GM12872 (cell line): ENCODE measurements around the gene PDP2.

Experiments used
- CTCF ChIP-seq: IDR thresholded peaks from 3 replicates; pipeline ENCODE4 v1.5.1; 2011; ENCODE audit warnings: low read depth, mild to moderate bottlenecking, low read length, moderate library complexity; ENCODE audit not compliant: insufficient read depth

The PDP2 gene

DNA sequence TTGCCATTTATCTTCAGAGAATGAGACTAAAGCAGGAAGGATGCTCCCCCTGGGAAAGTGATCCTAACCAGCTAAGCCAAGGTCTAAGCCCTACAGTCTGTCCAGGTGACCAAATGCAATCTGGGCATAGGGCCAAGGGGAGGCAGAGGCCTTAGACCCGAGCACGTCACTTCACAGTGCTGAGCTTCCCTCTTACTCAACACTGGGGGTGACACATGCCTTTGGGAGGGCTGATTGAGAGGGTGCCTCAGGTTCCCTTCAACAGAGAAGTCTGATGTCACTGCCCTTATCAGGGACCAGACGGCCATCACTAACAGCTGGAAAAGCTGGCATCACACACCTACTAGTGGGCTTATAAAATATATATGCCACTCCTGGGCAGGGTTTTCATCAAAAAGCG, 49.9 kb downstream of the PDP2 start:
- TF ChIP-seq CTCF: no peak

- TF ChIP-seq CTCF: no peak
These were observed 51.4 kb downstream of the PDP2 start for GRCh38 chr16:66931665-66932064.

GRCh38 chr16:66932076-66932475, 51.8 kb downstream of the PDP2 start:
- no peak for TF ChIP-seq CTCF

GRCh38 chr16:66933776-66934137, 53.4 kb downstream of the PDP2 start:
- TF ChIP-seq CTCF: no peak

- no peak for TF ChIP-seq CTCF
These were observed 54.0 kb downstream of the PDP2 start, which contains the start of gene CIAO2B for GRCh38 chr16:66934138-66934838. TSS of gene CIAO2B (minus strand) at chr16:66934402. CDS start at chr16:66934364, 38 bp downstream.

GRCh38 chr16:66935314-66936011, 55.1 kb downstream of the PDP2 start, which contains the start of gene CES2:
TSS of gene CES2 (plus strand) at chr16:66935516. CDS start at chr16:66935636, 120 bp downstream.
- no peak for TF ChIP-seq CTCF

GRCh38 chr16:66936462-66936861, 56.1 kb downstream of the PDP2 start:
- no peak for TF ChIP-seq CTCF
